Myocyte (in vitro differentiated cells): Measurements from ENCODE around the gene FBXL16. TPM values are rescaled to one million over a fixed set of nuclear protein-coding genes. Genes with fewer than 3 reads are reported as not detected.

Experiments
- DNase-seq: peaks from one replicate; pipeline ENCODE4 v3.0.0-alpha.2; 2012; ENCODE audit warnings: low read depth
- total RNA-seq: library from RNA; depleted of rRNA; stranded (reverse); fragments of >200 nt; gene quantifications from 2 replicates; pipeline ENCODE4 v1.2.3, GENCODE V29; 2014

Gene FBXL16
- total RNA-seq, 1 donor from 2014 or later = 0.51 TPM

GRCh38 chr16:667113-667779, 38.4 kb downstream of the FBXL16 start:
- DNase-seq = no peak

GRCh38 chr16:666572-666971, 39.0 kb downstream of the FBXL16 start:
- DNase-seq = no peak

GRCh38 chr16:662597-662996, 43.0 kb downstream of the FBXL16 start:
- DNase-seq = no peak

- no peak for DNase-seq
Measured at GRCh38 chr16:662095-662494, 43.5 kb downstream of the FBXL16 start.

- DNase-seq = no peak
Measured at GRCh38 chr16:661184-661821, 44.3 kb downstream of the FBXL16 start.

GRCh38 chr16:660459-661183, 45.0 kb downstream of the FBXL16 start:
- DNase-seq = peak; percentile 65

GRCh38 chr16:660132-660458, 45.5 kb downstream of the FBXL16 start:
- DNase-seq = no peak

GRCh38 chr16:659618-660017, 46.0 kb downstream of the FBXL16 start:
- DNase-seq = no peak

GRCh38 chr16:658679-659571, 46.7 kb downstream of the FBXL16 start:
- no peak for DNase-seq

- DNase-seq = no peak
Measured at GRCh38 chr16:657487-657886, 48.1 kb downstream of the FBXL16 start.

GRCh38 chr16:654034-654433, 51.6 kb downstream of the FBXL16 start:
- DNase-seq = no peak

GRCh38 chr16:652454-653305, 52.9 kb downstream of the FBXL16 start:
- DNase-seq = no peak

- DNase-seq = no peak
Measured at GRCh38 chr16:651844-652243, 53.8 kb downstream of the FBXL16 start.

- DNase-seq = no peak
Measured at GRCh38 chr16:649631-650030, 56.0 kb downstream of the FBXL16 start.

- peak; percentile 90 for DNase-seq
Measured at GRCh38 chr16:648781-649589, 56.6 kb downstream of the FBXL16 start, which contains the start of gene WDR90. WDR90 (plus strand) TSS chr16:649365; CDS start chr16:649417, 52 bp downstream.

- DNase-seq = peak; percentile 76
Measured at GRCh38 chr16:648071-648780, 57.4 kb downstream of the FBXL16 start.

GRCh38 chr16:647173-647902, 58.3 kb downstream of the FBXL16 start:
- peak; percentile 59 for DNase-seq

GRCh38 chr16:646679-647172, 58.9 kb downstream of the FBXL16 start:
- DNase-seq = no peak
